Stomach (tissue), 4 donors: ENCODE measurements around the gene FAM98B.

ENCODE experiments used
- CTCF ChIP-seq, 7 experiments: fragments of 450-650 bp in 4 of 7; fragments of 200-600 bp in 3 of 7; sonication (generic) in 3 of 7; IDR thresholded peaks; one replicate each; pipeline ENCODE4 v1.5.1; 2016 to 2019; ENCODE audit warnings: antibody characterized with exemption in 7 of 7, control low read depth in 2 of 7, mild to moderate bottlenecking in 1 of 7
- EP300 ChIP-seq: sonication (generic); formaldehyde crosslinking; IDR thresholded peaks from one replicate; pipeline ENCODE4 v1.6.1; 2017; ENCODE audit warnings: antibody characterized with exemption
- POLR2A ChIP-seq, 4 donors: fragments of 450-650 bp; IDR thresholded peaks; one replicate each; pipeline ENCODE4 v1.6.1; 2016; ENCODE audit warnings: antibody characterized with exemption in 4 of 4, control low read depth in 2 of 4, mild to moderate bottlenecking in 1 of 4, moderate library complexity in 1 of 4
- POLR2AphosphoS5 ChIP-seq, 3 donors: sonication (generic); formaldehyde crosslinking; IDR thresholded peaks; one replicate each; pipeline ENCODE4 v1.6.1; 2016; ENCODE audit warnings: antibody characterized with exemption in 3 of 3

- TF ChIP-seq CTCF (IDR thresholded peaks at IDR 0.05) (no peak), POLR2A (IDR thresholded peaks at IDR 0.05) (no peak), POLR2AphosphoS5 (IDR thresholded peaks at IDR 0.05) (no peak), EP300 (no peak)
These were observed 12.8 kb upstream of the FAM98B start for GRCh38 chr15:38441130-38441519.
